H9 (cell line): ENCODE results near the gene CHRNA4. TPM values are rescaled to one million over a fixed set of nuclear protein-coding genes. Genes with fewer than 3 reads are reported as not detected.

ENCODE experiments used
- DNase-seq: peaks from one replicate; pipeline ENCODE4 v3.0.0-alpha.2; 2017
- H2AFZ ChIP-seq: one replicate; pipeline ENCODE4 v1.6.1; 2013; ENCODE audit warnings: mild to moderate bottlenecking, low read length, control low read depth, moderate library complexity
- H2AK5ac ChIP-seq: 2 replicates; pipeline ENCODE4 v1.6.1; 2013; ENCODE audit warnings: low read length, control low read depth, mixed read lengths; ENCODE audit not compliant: insufficient read length
- H2BK120ac ChIP-seq: one replicate; pipeline ENCODE4 v1.6.1; 2013; ENCODE audit warnings: low read depth, mild to moderate bottlenecking, low read length, control low read depth, inconsistent platforms; ENCODE audit not compliant: poor library complexity, severe bottlenecking
- H2BK12ac ChIP-seq: 2 replicates; pipeline ENCODE4 v1.6.1; 2013; ENCODE audit warnings: low read length, control low read depth, mixed read lengths, low read depth; ENCODE audit not compliant: insufficient read length
- H2BK15ac ChIP-seq: 2 replicates; pipeline ENCODE4 v1.6.1; 2013; ENCODE audit warnings: low read depth, low read length, control low read depth
- H2BK20ac ChIP-seq: one replicate; pipeline ENCODE4 v1.6.1; 2013; ENCODE audit warnings: low read depth, mild to moderate bottlenecking, low read length, control low read depth, inconsistent platforms; ENCODE audit not compliant: poor library complexity, severe bottlenecking
- H2BK5ac ChIP-seq: 2 replicates; pipeline ENCODE4 v1.6.1; 2013; ENCODE audit warnings: low read length, control low read depth, mixed read lengths; ENCODE audit not compliant: insufficient read length
- H3K14ac ChIP-seq: 2 replicates; pipeline ENCODE4 v1.6.1; 2013; ENCODE audit warnings: low read length, control low read depth; ENCODE audit not compliant: insufficient read depth
- H3K18ac ChIP-seq: 2 replicates; pipeline ENCODE4 v1.6.1; 2013; ENCODE audit warnings: low read depth, mild to moderate bottlenecking, mixed read lengths, low read length, control low read depth; ENCODE audit not compliant: insufficient read length
- H3K23ac ChIP-seq: 2 replicates; pipeline ENCODE4 v1.6.1; 2013; ENCODE audit warnings: low read length, control low read depth, mixed read lengths, low read depth; ENCODE audit not compliant: insufficient read length
- H3K23me2 ChIP-seq: 2 replicates; pipeline ENCODE4 v1.6.1; 2013; ENCODE audit warnings: low read depth, mild to moderate bottlenecking, mixed read lengths, low read length, control low read depth; ENCODE audit not compliant: insufficient read length, poor library complexity, severe bottlenecking
- H3K27ac ChIP-seq: 2 replicates; pipeline ENCODE4 v1.5.1; 2013; ENCODE audit warnings: low read length, control low read depth, mixed read lengths, low read depth; ENCODE audit not compliant: insufficient read length
- H3K27me3 ChIP-seq: 2 replicates; pipeline ENCODE4 v1.6.1; 2013; ENCODE audit warnings: low read length, control low read depth, inconsistent platforms; ENCODE audit not compliant: insufficient read depth
- H3K4ac ChIP-seq: 2 replicates; pipeline ENCODE4 v1.6.1; 2013; ENCODE audit warnings: low read depth, mild to moderate bottlenecking, control low read depth, inconsistent platforms, low read length, moderate library complexity
- H3K4me1 ChIP-seq: 2 replicates; pipeline ENCODE4 v1.6.1; 2013; ENCODE audit warnings: low read length, control low read depth, inconsistent platforms; ENCODE audit not compliant: insufficient read depth
- H3K4me2 ChIP-seq: 2 replicates; pipeline ENCODE4 v1.6.1; 2013; ENCODE audit warnings: low read length, control low read depth, mixed read lengths; ENCODE audit not compliant: insufficient read length, insufficient read depth
- H3K56ac ChIP-seq: 2 replicates; pipeline ENCODE4 v1.6.1; 2013; ENCODE audit warnings: low read depth, mild to moderate bottlenecking, mixed read lengths, low read length, control low read depth; ENCODE audit not compliant: insufficient read length
- H3K79me1 ChIP-seq: 2 replicates; pipeline ENCODE4 v1.6.1; 2013; ENCODE audit warnings: low read depth, mild to moderate bottlenecking, moderate library complexity, low read length, control low read depth, inconsistent platforms; ENCODE audit not compliant: insufficient read depth, poor library complexity, severe bottlenecking
- H3K79me2 ChIP-seq: 2 replicates; pipeline ENCODE4 v1.6.1; 2013; ENCODE audit warnings: low read length, control low read depth, inconsistent platforms; ENCODE audit not compliant: insufficient read depth
- H3K9ac ChIP-seq: 2 replicates; pipeline ENCODE4 v1.6.1; 2013; ENCODE audit warnings: low read length, control low read depth, mixed read lengths; ENCODE audit not compliant: insufficient read length; ENCODE audit errors: extremely low read depth
- H3K9me3 ChIP-seq: one replicate; pipeline ENCODE4 v1.6.1; 2013; ENCODE audit warnings: low read depth, low read length, inconsistent platforms; ENCODE audit not compliant: control insufficient read depth
- H3T11ph ChIP-seq: one replicate; pipeline ENCODE4 v1.6.1; 2013; ENCODE audit warnings: mild to moderate bottlenecking, low read length, control low read depth, inconsistent platforms
- H4K20me1 ChIP-seq: one replicate; pipeline ENCODE4 v1.6.1; 2013; ENCODE audit not compliant: control insufficient read depth, insufficient read length, insufficient read depth
- H4K5ac ChIP-seq: 2 replicates; pipeline ENCODE4 v1.6.1; 2013; ENCODE audit warnings: low read depth, mild to moderate bottlenecking, mixed read lengths, low read length, control low read depth; ENCODE audit not compliant: insufficient read length
- H4K8ac ChIP-seq: replicated peaks from 2 replicates; pipeline ENCODE4 v1.6.1; 2013; ENCODE audit warnings: low read length, control low read depth, mixed read lengths, low read depth; ENCODE audit not compliant: insufficient read length
- H4K91ac ChIP-seq: 2 replicates; pipeline ENCODE4 v1.6.1; 2013; ENCODE audit warnings: low read depth, mild to moderate bottlenecking, moderate library complexity, mixed read lengths, low read length, control low read depth; ENCODE audit not compliant: insufficient read length
- H3K27ac Mint-ChIP-seq, 3 experiments: 2 replicates in 2 of 3; 3 replicates in 1 of 3; pipeline ENCODE4 v1.8.0; 2020 to 2021; ENCODE audit warnings: mixed read lengths in 3 of 3, mild to moderate bottlenecking in 1 of 3, moderate library complexity in 1 of 3
- H3K27me3 Mint-ChIP-seq: 2 replicates; pipeline ENCODE4 v1.8.0; 2021; ENCODE audit warnings: low read depth, mild to moderate bottlenecking, moderate library complexity, mixed read lengths
- H3K36me3 Mint-ChIP-seq, 3 experiments: 2 replicates in 2 of 3; 3 replicates in 1 of 3; pipeline ENCODE4 v1.8.0; 2020 to 2021; ENCODE audit warnings: low read depth in 3 of 3, mixed read lengths in 3 of 3; ENCODE audit not compliant: insufficient read depth in 1 of 3
- H3K4me1 Mint-ChIP-seq, 2 experiments: 2 replicates each; pipeline ENCODE4 v1.8.0; 2020; ENCODE audit warnings: mixed read lengths in 2 of 2
- H3K4me3 Mint-ChIP-seq, 2 experiments: 2 replicates in 1 of 2; 3 replicates in 1 of 2; pipeline ENCODE4 v1.8.0; 2020 to 2021; ENCODE audit warnings: mild to moderate bottlenecking in 2 of 2, mixed read lengths in 2 of 2, moderate library complexity in 1 of 2
- H3K9me3 Mint-ChIP-seq, 2 experiments: 2 replicates in 1 of 2; 3 replicates in 1 of 2; pipeline ENCODE4 v1.8.0; 2020; ENCODE audit warnings: mild to moderate bottlenecking in 2 of 2, mixed read lengths in 2 of 2, moderate library complexity in 1 of 2
- WGBS: extraction: QIAGEN DNeasy Blood & Tissue Kit; methylation state at CpG from one replicate; pipeline ENCODE4 v1.1.7; 2013; ENCODE audit warnings: missing lambda C conversion rate, low lambda C conversion rate, mixed read lengths; ENCODE audit not compliant: insufficient read length; ENCODE audit errors: extremely low coverage; 5-methylcytosine and 5-hydroxymethylcytosine counted together
- total RNA-seq: library from RNA; stranded (reverse); gene quantifications from 2 replicates; pipeline ENCODE4 v1.2.1, GENCODE V29; 2021
- TF ChIP-seq, protein P1 (sequence below): fragments of 200-600 bp; sonication (generic); conservative IDR thresholded peaks from 3 replicates; pipeline ENCODE4 v1.8.0; 2021; ENCODE audit warnings: antibody characterized with exemption, mild to moderate bottlenecking

Gene CHRNA4
- total RNA-seq, 1 experiment from 2014 or later = 2.5 TPM

DNA sequence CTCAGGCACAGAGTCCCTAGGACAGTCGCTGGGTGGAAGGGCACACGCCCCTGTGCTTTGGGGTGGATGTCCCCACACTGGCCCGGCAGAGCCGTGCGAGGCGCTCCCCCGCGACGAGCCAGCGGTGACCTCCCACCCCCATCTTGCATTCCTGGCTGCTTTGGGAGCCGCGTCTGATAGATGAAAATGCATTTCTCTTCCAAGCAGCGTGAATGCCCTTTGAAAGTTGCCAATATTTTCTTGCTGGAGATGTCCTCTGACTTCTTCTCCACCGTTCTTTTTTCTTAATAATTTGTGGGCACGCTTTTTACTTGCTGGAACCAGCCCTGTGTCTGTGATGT, 38.2 kb downstream of the CHRNA4 start:
- Mint-ChIP-seq H3K4me3 (no peak overlapping the region), H3K9me3 (no peaks in the 10 kb centered on the region), H3K27ac (no peak overlapping the region), H3K27me3 (peaks cover 6% of the 10 kb centered on the region), H3K36me3 (no peaks in the 10 kb centered on the region), H3K4me1 (peaks cover 0 to 10% of the 10 kb centered on the region in 2 experiments; a peak in 2 of 4 replicates)
- Histone ChIP-seq H2BK5ac (no peak overlapping the region), H3K9me3 (no peaks in the 10 kb centered on the region), H3K23ac (no peak overlapping the region), H3K4me1 (no peaks in the 10 kb centered on the region), H3K14ac (no peak overlapping the region), H2BK15ac (no peak overlapping the region), H4K91ac (no peak overlapping the region), H3K79me1 (no peaks in the 10 kb centered on the region), H3K4ac (no peak overlapping the region), H2AFZ (no peak overlapping the region), H2BK12ac (no peak overlapping the region), H3K27me3 (no peaks in the 10 kb centered on the region), H3K18ac (no peak overlapping the region), H3K9ac (no peak overlapping the region), H3K23me2 (no peaks in the 10 kb centered on the region), H3K27ac (no peak overlapping the region), H3T11ph (no peak overlapping the region), H4K8ac (no peak overlapping the region), H2BK20ac (no peak overlapping the region), H3K4me2 (no peak overlapping the region), H2BK120ac (no peak overlapping the region), H3K56ac (no peak overlapping the region), H4K20me1 (no peaks in the 10 kb centered on the region), H4K5ac (no peak overlapping the region), H2AK5ac (no peak overlapping the region), H3K79me2 (no peaks in the 10 kb centered on the region)
- TF ChIP-seq, protein P1, sequence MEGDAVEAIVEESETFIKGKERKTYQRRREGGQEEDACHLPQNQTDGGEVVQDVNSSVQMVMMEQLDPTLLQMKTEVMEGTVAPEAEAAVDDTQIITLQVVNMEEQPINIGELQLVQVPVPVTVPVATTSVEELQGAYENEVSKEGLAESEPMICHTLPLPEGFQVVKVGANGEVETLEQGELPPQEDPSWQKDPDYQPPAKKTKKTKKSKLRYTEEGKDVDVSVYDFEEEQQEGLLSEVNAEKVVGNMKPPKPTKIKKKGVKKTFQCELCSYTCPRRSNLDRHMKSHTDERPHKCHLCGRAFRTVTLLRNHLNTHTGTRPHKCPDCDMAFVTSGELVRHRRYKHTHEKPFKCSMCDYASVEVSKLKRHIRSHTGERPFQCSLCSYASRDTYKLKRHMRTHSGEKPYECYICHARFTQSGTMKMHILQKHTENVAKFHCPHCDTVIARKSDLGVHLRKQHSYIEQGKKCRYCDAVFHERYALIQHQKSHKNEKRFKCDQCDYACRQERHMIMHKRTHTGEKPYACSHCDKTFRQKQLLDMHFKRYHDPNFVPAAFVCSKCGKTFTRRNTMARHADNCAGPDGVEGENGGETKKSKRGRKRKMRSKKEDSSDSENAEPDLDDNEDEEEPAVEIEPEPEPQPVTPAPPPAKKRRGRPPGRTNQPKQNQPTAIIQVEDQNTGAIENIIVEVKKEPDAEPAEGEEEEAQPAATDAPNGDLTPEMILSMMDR = no peak
- no CpG with 5 or more reads among the region's 15 CpGs for WGBS
- no peak for DNase-seq
